Measurements from ENCODE around the gene KCNK7.
"Not testable (repeated sequence)": the region's sequence is repeated elsewhere in the genome, so short reads cannot be mapped to it uniquely, and the experiment has no call there.

The KCNK7 gene, protein sequence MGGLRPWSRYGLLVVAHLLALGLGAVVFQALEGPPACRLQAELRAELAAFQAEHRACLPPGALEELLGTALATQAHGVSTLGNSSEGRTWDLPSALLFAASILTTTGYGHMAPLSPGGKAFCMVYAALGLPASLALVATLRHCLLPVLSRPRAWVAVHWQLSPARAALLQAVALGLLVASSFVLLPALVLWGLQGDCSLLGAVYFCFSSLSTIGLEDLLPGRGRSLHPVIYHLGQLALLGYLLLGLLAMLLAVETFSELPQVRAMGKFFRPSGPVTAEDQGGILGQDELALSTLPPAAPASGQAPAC

DNA sequence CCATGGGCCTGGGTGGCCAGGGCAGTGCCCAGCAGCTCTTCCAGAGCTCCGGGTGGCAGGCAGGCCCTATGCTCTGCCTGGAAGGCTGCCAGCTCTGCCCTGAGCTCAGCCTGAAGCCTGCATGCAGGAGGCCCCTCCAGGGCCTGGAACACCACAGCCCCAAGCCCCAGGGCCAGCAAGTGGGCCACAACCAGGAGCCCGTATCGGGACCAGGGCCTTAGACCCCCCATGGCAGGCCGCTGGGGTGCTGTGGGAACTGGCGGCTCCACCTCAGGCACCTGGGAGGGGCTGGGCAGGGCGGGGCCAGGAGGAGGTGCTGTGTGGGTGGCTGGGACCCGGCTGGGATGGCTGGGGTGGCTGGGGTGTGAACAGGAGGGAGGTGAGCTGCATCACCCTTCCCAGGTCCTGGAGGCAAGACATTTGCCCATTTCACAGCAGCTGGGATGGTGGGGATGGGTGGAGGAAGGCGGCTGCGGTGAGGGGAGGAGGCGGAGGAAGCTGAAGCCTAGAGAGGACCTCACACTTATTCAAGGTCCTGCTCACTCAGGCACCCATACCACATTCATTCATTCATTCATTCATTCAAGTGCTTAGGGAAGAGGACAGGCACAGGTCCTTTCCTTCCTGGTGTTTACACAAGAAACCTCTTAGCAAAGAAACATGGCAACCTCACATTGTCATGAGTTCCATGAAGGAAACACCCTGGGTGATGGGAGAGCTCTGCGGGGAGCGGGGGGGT is at the start of gene KCNK7:
Gene KCNK7, minus strand, starts transcription at position 258 of the 739 bp plus-strand sequence. Its CDS starts 28 bp downstream, at position 230.
- DNase-seq (ENCODE audit: low read depth in 2 of 2), result no peak

DNA sequence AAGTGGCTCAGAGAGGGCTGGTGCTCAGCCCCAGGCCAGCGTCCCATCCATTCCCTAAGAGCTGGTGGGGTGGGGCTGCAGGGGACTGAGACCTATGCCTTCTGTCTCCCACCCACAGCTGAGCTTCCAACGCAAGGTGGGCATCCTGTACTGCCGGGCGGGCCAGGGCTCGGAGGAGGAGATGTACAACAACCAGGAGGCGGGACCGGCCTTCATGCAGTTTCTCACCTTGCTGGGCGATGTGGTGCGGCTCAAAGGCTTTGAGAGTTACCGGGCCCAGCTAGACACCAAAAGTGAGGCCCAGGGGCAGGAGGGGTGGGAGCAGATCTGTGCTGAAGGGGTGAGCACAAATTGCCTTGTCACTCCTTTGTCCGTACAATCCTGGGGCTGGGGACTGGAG is 49.2 kb upstream of the KCNK7 start:
- DNase-seq (ENCODE audit: low read depth in 2 of 2), result no peak

DNA sequence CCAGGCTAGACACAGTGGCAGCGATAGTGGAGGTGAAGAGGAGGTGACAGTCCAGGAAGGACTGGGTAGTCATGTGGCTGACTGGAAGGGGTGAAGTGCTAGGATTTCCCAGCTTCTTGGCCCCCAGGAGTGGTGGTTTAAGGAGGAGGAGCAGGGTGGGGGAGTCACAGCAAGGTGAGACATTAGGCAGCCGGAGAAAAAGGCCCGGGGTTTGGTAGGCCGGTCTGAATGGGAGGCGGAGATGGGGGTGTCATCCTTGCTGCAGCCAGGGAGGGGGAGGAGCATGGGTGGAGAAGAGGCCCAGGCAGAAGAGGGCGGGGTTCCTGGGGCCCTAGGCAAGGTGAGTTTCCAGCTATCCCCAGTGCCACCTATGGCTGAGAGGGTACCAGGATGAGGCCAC is 48.4 kb upstream of the KCNK7 start:
- DNase-seq (ENCODE audit: low read depth in 2 of 2), result no peak

DNA sequence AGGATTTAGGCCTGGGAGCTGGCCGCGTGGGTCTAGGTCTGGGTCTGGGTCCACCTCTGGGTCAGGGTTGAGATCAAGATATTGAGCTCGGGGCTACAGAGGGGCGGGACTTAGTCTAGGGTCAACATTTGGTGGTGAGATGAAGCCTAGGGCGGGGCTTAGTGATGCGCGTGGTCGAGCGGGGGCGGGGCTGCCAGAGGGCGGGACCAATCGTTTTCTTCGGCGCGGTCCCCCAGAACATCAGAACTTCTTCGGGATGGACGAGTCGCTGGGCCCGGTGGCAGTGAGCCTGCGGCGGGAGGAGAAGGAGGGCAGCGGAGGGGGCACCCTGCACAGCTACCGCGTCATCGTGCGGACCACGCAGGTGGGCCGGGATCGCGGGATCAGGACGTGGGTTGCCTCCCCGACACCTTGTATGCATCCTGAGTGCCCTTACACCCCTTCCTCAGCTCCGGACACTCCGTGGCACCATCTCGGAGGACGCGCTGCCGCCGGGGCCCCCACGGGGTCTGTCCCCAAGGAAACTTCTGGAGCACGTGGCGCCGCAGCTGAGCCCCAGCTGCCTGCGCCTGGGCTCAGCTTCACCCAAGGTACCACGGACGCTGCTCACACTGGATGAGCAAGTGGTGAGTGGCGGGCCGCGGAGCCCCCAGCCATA is 46.5 kb upstream of the KCNK7 start:
- no peak for DNase-seq (ENCODE audit: low read depth in 2 of 2)

DNA sequence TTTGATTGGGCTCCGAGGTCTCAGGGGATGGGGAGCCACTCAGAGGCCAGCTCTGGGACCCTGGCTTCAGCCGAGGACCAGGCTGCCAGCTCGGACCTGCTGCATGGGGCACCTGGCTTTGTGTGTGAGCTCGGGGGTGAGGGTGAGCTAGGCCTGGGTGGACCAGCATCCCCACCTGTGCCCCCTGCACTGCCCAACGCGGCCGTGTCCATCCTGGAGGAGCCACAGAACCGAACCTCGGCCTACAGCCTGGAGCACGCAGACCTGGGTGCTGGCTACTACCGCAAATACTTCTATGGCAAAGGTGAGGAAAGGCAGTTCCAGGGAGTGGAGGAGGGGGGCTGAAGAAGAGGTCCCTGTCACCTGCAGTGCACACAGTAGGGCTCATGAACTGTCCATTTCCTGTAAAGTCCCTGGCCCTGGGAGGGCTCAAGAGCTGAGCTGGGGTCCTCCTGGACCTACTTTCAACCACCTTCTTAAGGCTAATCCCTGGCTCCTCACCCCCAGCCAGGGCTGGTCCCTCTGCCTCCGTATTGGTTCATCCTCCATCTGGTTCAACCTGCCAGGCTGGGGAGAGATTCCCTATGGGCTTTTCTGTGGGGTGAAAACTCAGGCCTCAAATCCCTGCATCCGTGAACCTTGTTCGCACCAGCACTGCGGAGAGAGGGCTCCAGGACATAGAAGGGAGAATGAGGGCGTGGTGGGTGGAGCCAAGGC is 45.9 kb upstream of the KCNK7 start:
- DNase-seq (ENCODE audit: low read depth in 2 of 2), result no peak

DNA sequence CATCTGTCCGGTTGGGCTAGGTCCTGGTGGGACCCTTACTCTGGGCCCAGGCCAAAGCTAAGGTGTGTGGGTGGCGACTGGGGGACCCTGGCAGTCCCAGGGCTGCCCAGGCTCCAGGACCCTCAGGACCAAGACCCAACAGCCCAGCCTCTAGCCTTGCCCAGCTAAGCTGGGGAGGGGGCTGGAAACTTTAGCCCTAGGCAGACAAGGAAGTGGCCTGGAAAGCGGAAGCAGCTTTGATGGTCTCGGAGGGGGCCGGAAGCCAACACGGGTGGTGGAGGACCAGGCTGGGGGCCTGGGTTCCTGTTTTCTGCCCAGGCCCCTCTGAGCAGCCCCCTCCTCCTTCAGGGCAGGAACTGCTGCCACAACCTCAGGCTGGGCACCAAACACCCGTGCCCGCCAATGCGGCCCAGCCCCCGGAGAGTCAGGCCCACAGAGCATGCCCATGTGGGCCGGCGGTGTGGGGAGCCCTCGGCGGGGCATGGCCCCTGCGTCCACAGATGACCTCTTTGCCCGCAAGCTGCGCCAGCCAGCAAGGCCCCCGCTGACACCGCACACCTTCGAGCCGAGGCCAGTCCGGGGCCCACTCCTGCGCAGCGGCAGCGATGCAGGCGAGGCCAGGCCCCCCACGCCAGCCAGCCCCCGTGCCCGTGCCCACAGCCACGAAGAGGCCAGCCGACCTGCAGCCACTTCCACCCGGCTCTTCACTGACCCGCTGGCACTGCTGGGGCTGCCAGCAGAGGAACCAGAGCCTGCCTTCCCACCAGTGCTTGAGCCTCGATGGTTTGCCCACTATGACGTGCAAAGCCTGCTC is 45.1 kb upstream of the KCNK7 start:
- DNase-seq (ENCODE audit: low read depth in 2 of 2), result no peak

DNA sequence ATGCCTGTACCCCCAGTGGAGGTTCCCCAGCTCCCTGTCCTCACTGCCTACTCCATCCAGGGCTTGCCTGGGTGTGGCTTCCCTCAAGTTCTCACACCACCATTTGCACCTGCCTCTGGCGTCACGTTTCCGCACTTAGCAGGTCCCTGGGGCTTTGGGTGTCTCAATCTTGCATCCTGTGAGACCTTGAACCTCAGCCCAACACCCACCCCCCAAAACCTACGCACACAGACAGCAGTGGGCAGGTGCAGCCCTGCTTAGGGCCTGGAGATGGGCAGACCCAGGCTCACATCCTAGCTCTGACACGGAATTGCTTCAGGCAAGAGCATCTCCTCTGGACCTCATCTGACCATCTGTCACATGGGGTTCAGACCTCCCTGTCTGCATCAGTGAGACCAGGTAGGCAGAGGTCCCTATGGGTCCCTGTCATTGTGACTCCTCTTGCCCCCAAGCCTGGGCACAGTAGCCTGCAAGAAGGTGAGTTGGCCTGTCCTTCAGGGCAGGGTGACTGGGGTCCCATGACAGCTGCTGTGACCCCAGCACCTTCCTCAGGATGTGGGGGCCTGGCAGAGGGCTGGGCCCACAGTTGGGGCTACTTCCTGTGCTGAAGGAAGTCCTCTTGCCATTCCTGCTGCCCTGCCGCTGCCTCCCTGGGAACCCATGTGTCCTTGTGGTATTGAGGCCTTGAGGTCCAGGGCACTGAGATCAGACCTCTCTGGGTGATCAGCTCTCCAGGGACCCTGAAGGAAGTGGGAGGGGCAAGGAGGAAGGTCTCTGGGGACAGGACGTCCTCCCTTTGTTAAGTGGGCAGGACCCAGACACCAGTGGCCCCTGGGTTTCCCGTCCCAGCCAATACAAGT is 44.3 kb upstream of the KCNK7 start:
- DNase-seq (ENCODE audit: low read depth in 2 of 2), result peak in 1 of 2 donors; percentile 37

DNA sequence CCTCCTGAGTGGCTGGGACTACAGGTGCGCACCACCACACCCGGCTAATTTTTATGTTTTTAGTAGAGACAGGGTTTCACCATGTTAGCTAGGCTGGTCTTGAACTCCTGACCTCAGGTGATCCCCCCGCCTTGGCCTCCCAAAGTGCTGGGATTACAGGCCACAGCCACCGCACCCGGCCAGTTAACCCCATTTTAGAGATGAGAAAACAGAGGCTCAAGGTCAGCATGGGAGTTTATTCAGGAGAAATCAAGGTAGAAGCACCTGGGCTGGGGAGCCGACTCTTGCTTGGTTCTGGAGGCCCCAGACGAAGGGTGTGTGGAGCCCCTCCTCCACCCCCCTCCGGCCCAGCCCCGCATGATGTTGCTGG is 43.6 kb upstream of the KCNK7 start:
- DNase-seq (ENCODE audit: low read depth in 2 of 2), result not testable (repeated sequence)

DNA sequence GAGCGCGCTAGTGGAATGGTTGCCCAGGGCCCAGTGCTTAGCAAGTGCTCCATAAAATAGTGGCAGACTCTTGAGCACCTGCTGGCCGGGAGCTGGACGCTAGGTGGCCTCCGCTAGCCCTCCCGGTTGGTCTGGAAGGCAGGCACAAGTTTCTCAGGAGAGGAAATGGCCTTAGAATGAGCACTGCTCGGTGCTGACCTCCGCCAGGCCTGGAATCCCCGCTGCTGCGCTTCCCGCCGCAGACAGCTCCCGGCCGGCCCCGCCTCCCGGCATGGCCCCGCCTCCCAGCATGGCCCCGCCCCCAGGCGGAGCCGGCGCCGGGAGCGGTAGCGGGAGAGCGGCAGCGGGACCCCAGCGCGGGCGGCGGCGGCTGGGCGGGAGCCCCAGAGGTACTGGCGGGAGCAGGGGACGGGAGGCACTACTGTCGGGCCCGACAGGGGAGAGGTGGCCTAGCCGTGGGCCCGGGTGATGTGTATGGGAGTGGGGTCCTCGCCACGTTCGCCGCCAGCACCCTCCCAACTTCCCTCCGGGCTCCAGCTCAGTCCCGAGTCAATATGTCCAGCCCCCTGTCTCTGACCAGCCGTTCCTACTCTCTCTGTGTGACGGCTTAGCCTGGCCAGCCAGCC is 42.3 kb upstream of the KCNK7 start, which contains the start of gene SIPA1:
Gene SIPA1, plus strand, starts transcription at position 308 of the 626 bp plus-strand sequence. CDS start 2,821 bp downstream, outside the sequence.
- DNase-seq (ENCODE audit: low read depth in 2 of 2), result peak; percentile 70 to 73

DNA sequence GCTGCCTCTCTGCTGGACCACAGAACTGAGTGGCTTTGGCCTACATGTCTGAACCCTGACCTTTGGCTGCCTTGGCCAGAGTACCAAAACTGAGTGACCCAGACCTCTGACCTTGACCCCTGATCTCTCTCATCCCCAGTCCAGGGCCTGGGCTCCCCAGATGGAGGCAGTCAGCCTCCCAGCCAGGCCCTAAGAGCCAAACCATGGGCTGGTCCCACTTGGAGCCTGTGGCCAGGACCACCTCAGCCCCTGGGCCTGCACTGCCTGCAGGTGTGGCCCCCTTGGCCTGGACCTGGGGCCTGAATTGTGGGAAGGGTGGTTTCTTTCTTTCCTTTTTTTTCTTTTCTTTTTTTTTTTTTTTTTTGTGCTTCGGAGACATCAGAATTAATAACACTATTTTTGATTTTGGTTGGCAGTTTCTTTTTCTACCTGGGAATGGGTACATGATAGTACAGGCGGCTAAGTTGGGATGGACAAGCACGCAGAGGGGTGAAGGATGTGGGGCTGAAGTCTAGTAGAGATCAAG is 41.5 kb upstream of the KCNK7 start:
- DNase-seq (ENCODE audit: low read depth in 2 of 2), result no peak

DNA sequence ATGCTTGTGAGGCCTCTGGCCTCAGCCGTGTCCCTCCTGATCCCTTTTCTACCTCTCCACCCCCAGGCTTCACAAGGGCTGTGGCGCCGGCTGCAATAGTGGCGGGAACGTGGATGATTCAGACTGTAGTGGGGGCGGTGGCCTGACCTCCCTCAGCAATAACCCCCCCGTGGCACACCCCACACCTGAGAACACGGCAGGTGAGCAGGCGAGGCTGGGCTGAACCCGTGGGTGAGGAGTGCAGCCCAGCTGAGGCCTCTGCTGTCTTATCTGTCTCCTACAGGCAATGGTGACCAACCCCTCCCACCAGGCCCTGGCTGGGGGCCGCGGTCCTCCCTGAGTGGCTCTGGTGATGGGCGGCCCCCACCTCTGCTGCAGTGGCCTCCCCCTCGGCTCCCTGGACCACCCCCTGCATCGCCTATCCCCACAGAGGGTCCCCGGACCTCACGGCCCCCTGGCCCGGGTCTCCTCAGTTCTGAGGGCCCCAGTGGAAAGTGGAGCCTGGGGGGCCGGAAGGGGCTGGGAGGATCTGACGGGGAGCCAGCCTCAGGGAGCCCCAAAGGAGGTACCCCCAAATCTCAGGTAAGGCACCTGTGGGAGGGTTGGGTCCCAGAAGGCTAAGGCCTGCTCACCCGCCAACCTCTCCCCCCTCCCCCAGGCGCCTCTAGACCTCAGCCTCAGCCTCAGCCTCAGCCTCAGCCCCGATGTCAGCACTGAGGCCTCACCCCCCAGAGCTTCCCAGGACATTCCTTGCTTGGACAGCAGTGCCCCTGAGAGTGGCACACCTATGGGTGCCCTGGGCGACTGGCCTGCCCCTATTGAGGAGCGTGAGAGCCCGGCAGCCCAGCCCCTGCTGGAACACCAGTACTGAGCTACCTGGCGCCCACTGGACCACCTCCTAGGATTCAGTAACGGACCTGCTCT is 40.8 kb upstream of the KCNK7 start:
- no peak for DNase-seq (ENCODE audit: low read depth in 2 of 2)

DNA sequence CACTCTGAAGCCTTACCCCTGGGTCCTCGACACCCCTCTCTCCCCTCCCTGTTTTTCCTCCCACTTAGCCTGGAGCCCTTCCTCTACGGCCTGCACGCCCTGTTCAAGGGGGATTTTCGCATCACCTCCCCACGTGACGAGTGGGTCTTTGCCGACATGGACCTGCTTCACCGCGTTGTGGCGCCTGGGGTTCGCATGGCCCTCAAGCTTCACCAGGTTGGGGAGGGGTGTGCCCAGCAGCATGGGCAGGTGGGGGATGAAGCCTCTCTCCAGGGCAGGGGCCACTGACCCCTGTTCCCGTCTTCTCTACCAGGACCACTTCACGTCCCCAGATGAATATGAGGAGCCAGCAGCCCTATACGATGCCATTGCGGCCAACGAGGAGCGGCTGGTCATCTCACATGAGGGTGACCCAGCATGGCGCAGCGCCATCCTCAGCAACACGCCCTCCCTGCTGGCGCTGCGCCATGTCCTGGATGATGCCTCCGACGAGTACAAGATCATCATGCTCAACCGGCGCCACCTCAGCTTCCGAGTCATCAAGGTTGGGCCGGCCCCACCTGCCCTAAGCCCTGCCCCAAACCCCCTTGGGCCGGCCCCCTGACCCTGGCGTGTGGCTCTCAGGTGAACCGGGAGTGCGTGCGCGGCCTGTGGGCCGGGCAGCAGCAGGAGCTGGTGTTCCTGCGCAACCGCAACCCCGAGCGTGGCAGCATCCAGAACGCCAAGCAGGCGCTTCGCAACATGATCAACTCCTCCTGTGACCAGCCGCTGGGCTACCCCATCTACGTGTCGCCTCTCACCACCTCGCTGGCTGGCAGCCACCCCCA is 39.5 kb upstream of the KCNK7 start:
- no peak for DNase-seq (ENCODE audit: low read depth in 2 of 2)

DNA sequence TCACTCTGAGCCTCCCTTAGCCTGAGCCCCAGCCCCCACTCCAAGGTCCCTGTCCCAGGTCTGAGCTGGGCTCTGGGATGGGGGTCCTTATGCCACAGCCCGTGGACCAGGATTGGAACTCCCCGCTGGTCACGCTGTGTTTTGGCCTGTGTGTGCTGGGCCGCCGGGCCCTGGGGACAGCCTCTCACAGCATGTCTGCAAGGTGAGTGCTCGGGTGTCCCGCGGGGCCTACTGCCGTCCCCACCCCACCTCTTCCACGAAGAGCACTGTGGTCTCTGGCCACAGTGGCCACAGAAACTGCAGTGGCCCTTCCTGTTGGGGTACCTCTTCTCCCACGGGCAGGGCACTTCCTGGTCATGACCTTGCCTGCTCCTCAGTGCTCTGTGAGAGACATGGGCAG is 38.8 kb upstream of the KCNK7 start:
- DNase-seq (ENCODE audit: low read depth in 2 of 2), result no peak

DNA sequence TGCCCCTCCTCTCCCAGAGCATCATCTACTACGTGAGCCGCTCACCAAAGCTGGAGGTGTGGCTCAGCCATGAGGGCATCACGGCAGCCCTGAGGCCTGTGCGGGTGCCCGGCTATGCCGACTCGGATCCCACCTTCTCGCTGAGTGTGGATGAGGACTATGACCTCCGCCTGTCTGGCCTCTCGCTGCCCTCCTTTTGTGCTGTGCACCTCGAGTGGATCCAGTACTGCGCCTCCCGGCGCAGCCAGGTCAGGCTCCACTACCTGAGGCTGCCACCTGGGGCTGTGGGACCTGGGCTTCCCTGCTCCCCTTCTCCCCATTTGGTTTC is 38.5 kb upstream of the KCNK7 start:
- DNase-seq (ENCODE audit: low read depth in 2 of 2), result no peak

DNA sequence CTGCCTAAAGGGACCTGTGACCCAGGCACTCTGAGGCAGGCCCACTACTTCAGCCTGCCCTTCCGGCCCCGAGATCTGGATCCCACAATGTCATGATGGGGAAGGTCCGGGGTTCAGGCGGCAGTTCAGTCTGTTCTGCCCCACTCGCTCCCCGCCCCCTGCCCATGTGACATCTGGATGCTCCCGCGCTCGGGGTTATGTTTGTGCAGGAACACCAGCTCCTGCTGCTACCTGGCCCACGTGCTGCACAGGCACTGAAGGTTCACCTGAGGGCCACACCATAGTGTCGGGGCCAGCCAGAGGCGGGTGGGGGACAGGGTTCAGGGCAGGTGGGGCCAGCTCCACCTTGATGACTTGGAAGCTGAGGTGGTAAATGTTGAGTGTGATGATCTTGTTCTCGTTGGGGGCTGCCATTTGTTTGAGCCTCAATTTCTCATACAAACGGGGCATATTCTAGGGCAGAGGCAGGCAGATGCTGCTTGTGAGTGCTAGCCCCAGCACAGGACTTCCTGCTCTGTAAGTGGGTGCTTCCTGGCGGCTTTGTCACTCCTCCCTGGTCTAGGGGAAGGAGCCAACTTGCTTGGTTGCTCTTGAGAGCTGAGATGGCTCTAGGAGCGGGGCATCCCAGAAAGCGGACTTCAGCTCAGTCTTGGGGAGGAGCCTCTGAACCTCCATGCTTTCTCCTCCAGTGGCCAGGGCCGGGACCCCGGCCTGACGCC is 37.9 kb upstream of the KCNK7 start:
- no peak for DNase-seq (ENCODE audit: low read depth in 2 of 2)

DNA sequence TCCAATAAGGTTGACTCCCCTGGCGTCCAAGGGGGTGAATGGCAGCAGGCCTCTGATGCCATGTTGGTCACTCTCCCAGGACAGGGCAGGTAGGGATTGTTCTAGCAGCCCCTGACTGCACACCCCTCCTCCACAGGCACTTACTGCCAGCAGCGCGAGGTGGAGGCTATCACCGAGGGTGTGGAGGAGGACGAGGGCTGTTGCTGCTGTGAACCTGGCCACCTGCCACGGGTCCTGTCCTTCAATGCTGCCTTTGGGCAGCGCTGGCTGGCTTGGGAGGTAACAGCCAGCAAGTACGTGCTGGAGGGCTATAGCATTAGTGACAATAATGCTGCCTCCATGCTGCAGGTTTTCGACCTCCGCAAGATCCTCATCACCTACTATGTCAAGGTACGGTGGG is 34.6 kb upstream of the KCNK7 start:
- no peak for DNase-seq (ENCODE audit: low read depth in 2 of 2)

DNA sequence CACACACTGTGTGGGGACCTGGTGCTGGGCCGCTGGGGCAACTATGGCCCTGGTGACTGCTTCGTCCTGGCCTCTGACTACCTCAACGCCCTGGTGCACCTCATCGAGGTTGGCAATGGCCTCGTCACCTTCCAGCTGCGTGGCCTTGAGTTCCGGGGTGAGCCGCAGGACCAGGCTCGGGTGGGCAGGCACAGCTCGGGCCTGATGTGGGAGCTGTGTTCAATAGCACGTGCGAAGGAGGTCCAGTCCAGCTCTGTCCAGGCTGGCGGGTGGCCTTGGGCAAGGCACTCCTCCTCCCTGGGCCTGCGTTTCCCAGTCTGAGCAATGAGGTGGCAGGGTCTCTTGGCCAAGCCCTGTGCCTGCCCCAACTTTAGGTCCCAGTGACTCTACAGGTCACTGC is 34.0 kb upstream of the KCNK7 start:
- DNase-seq (ENCODE audit: low read depth in 2 of 2), result no peak
